HEK293T (cell line): Measurements from ENCODE around the gene AGPAT2.

Source experiments
- CTCF ChIA-PET: fragments of 350-600 bp; formaldehyde crosslinking; extraction: SDS; loops from one replicate; lab custom pipeline; 2021; ENCODE audit warnings: antibody characterized with exemption, inconsistent platforms; lab: Yijun Ruan, JAX
- POLR2A ChIA-PET: fragments of 350-600 bp; formaldehyde crosslinking; extraction: SDS; loops from one replicate; lab custom pipeline; 2020; ENCODE audit warnings: antibody characterized with exemption, inconsistent platforms; lab: Yijun Ruan, JAX
- DNase-seq: peaks from one replicate; pipeline ENCODE4 v3.0.0; 2012; ENCODE audit warnings: mixed read lengths; ENCODE audit errors: extremely low spot score
- ARNT ChIP-seq: fragments of 450-650 bp; IDR thresholded peaks from 2 replicates; pipeline ENCODE4 v1.6.1; 2017; ENCODE audit warnings: mild to moderate bottlenecking
- BHLHE40 ChIP-seq: fragments of 450-650 bp; IDR thresholded peaks from 2 replicates; pipeline ENCODE4 v1.6.1; 2016; ENCODE audit warnings: mild to moderate bottlenecking, moderate library complexity, borderline replicate concordance
- CTBP1 ChIP-seq: fragments of 450-650 bp; IDR thresholded peaks from 2 replicates; pipeline ENCODE4 v1.6.1; 2016; ENCODE audit warnings: borderline replicate concordance
- ELF4 ChIP-seq: fragments of 450-650 bp; IDR thresholded peaks from 2 replicates; pipeline ENCODE4 v1.6.1; 2017; ENCODE audit warnings: antibody characterized with exemption
- FOXA1 ChIP-seq: fragments of 450-650 bp; IDR thresholded peaks from 2 replicates; pipeline ENCODE4 v1.6.1; 2016; ENCODE audit warnings: mild to moderate bottlenecking
- FOXK2 ChIP-seq: fragments of 450-650 bp; IDR thresholded peaks from 2 replicates; pipeline ENCODE4 v1.6.1; 2016; ENCODE audit warnings: mild to moderate bottlenecking
- FOXM1 ChIP-seq: fragments of 450-650 bp; IDR thresholded peaks from 2 replicates; pipeline ENCODE4 v1.6.1; 2017; ENCODE audit warnings: mild to moderate bottlenecking, borderline replicate concordance
- HDGF ChIP-seq: fragments of 450-650 bp; IDR thresholded peaks from 2 replicates; pipeline ENCODE4 v1.6.1; 2017; ENCODE audit warnings: antibody characterized with exemption, borderline replicate concordance
- L3MBTL2 ChIP-seq: fragments of 450-650 bp; conservative IDR thresholded peaks from 2 replicates; pipeline ENCODE4 v1.6.1; 2016; ENCODE audit warnings: mild to moderate bottlenecking
- LEF1 ChIP-seq: fragments of 450-650 bp; IDR thresholded peaks from 2 replicates; pipeline ENCODE4 v1.6.1; 2017; ENCODE audit warnings: mild to moderate bottlenecking, borderline replicate concordance
- NFRKB ChIP-seq: fragments of 450-650 bp; IDR thresholded peaks from 2 replicates; pipeline ENCODE4 v1.6.1; 2016; ENCODE audit warnings: mild to moderate bottlenecking, moderate library complexity
- PKNOX1 ChIP-seq: fragments of 450-650 bp; IDR thresholded peaks from 2 replicates; pipeline ENCODE4 v1.6.1; 2016
- SP1 ChIP-seq: fragments of 450-650 bp; IDR thresholded peaks from 2 replicates; pipeline ENCODE4 v1.6.1; 2017
- SUZ12 ChIP-seq: fragments of 450-650 bp; IDR thresholded peaks from 2 replicates; pipeline ENCODE4 v1.6.1; 2016; ENCODE audit warnings: mild to moderate bottlenecking
- TARDBP ChIP-seq: fragments of 450-650 bp; IDR thresholded peaks from 2 replicates; pipeline ENCODE4 v1.6.1; 2016
- ZNF384 ChIP-seq: fragments of 450-650 bp; IDR thresholded peaks from 2 replicates; pipeline ENCODE4 v1.6.1; 2016

The AGPAT2 gene

GRCh38 chr9:136672431-136673087, 14.7 kb downstream of the AGPAT2 start:
- CTCF ChIA-PET = interaction anchor here (1.1 to 1.9 kb wide), 8 partner anchors 9 to 25 kb away, joined by 3 to 15 read pairs (median 7); partner anchors contain the start of genes AGPAT2 and EGFL7
- no peak for DNase-seq
- TF ChIP-seq LEF1 = no peak
- TF ChIP-seq CTBP1 = no peak
- no peak for TF ChIP-seq FOXK2
- TF ChIP-seq TARDBP = no peak
- no peak for TF ChIP-seq L3MBTL2
- no peak for TF ChIP-seq SUZ12
- POLR2A ChIA-PET = no interaction called here

- ChIA-PET POLR2A (interaction anchor here (0.5 kb wide), 1 partner anchor 56 kb away, joined by 4 read pairs; no protein-coding TSS in a partner anchor), CTCF (interaction anchor here (0.7 to 1.9 kb wide), 10 partner anchors 9 to 187 kb away, joined by 3 to 15 read pairs (median 6); partner anchors contain the start of genes AGPAT2 and EGFL7)
- peak; percentile 80 for DNase-seq
- TF ChIP-seq ZNF384 = no peak
- TF ChIP-seq TARDBP = no peak
- TF ChIP-seq SUZ12 = no peak
- no peak for TF ChIP-seq BHLHE40
- no peak for TF ChIP-seq HDGF
- no peak for TF ChIP-seq CTBP1
Measured at GRCh38 chr9:136671646-136672430, 15.4 kb downstream of the AGPAT2 start.

GRCh38 chr9:136671254-136671614, 16.0 kb downstream of the AGPAT2 start:
- DNase-seq = no peak
- TF ChIP-seq ARNT = no peak
- ChIA-PET POLR2A (interaction anchor here (0.5 kb wide), 1 partner anchor 57 kb away, joined by 4 read pairs; no protein-coding TSS in a partner anchor), CTCF (interaction anchor here (0.7 to 1.9 kb wide), 9 partner anchors 9 to 186 kb away, joined by 3 to 15 read pairs (median 6); partner anchors contain the start of genes AGPAT2 and EGFL7)

GRCh38 chr9:136670576-136671253, 16.5 kb downstream of the AGPAT2 start:
- no peak for DNase-seq
- ChIA-PET POLR2A (no interaction called here), CTCF (interaction anchor here (0.7 to 1.7 kb wide), 4 partner anchors 10 to 186 kb away, joined by 3 to 15 read pairs (median 7); no protein-coding TSS in a partner anchor)
- TF ChIP-seq ZNF384 = no peak
- no peak for TF ChIP-seq PKNOX1
- TF ChIP-seq TARDBP = no peak
- no peak for TF ChIP-seq L3MBTL2
- no peak for TF ChIP-seq FOXA1
- TF ChIP-seq HDGF = no peak
- TF ChIP-seq LEF1 = no peak
- no peak for TF ChIP-seq NFRKB
- no peak for TF ChIP-seq BHLHE40
- TF ChIP-seq FOXM1 = no peak
- TF ChIP-seq ARNT = no peak
- no peak for TF ChIP-seq SP1
- TF ChIP-seq CTBP1 = no peak
- TF ChIP-seq FOXK2 = no peak
- TF ChIP-seq ELF4 = no peak
- no peak for TF ChIP-seq SUZ12

- no peak for DNase-seq
- POLR2A ChIA-PET = no interaction called here
- CTCF ChIA-PET = no interaction called here
- TF ChIP-seq PKNOX1 = no peak
- no peak for TF ChIP-seq FOXA1
Measured at GRCh38 chr9:136669791-136670464, 17.3 kb downstream of the AGPAT2 start.

- no peak for DNase-seq
- CTCF ChIA-PET = interaction anchor here (1.1 kb wide), 1 partner anchor 58 kb away, joined by 3 read pairs; no protein-coding TSS in a partner anchor
- TF ChIP-seq CTBP1 = no peak
- TF ChIP-seq L3MBTL2 = no peak
- TF ChIP-seq SP1 = no peak
- no peak for TF ChIP-seq FOXM1
- no peak for TF ChIP-seq ARNT
- TF ChIP-seq BHLHE40 = no peak
- TF ChIP-seq NFRKB = no peak
- TF ChIP-seq FOXK2 = no peak
- TF ChIP-seq ZNF384 = no peak
- POLR2A ChIA-PET = no interaction called here
Measured at GRCh38 chr9:136668983-136669790, 18.1 kb downstream of the AGPAT2 start.
